VCaP (cell line): ENCODE measurements around the gene INSL3.

ENCODE experiments used
- H3K27ac ChIP-seq: fragments of 450-650 bp; 2 replicates; pipeline ENCODE4 v1.5.1; 2017
- CTCF ChIP-seq: fragments of 450-650 bp; conservative IDR thresholded peaks from 2 replicates; pipeline ENCODE4 v1.5.1; 2017; ENCODE audit warnings: mild to moderate bottlenecking, moderate library complexity

The INSL3 gene

GRCh38 chr19:17843292-17843827 is 22.0 kb upstream of the INSL3 start:
- TF ChIP-seq CTCF = no peak
- peak overlapping the region; percentile 75; the same call in 1 of the 2 replicates for H3K27ac ChIP-seq

- H3K27ac ChIP-seq = peak overlapping the region; percentile 75
- TF ChIP-seq CTCF = no peak
Observed at GRCh38 chr19:17842663-17843291, 21.5 kb upstream of the INSL3 start.

DNA sequence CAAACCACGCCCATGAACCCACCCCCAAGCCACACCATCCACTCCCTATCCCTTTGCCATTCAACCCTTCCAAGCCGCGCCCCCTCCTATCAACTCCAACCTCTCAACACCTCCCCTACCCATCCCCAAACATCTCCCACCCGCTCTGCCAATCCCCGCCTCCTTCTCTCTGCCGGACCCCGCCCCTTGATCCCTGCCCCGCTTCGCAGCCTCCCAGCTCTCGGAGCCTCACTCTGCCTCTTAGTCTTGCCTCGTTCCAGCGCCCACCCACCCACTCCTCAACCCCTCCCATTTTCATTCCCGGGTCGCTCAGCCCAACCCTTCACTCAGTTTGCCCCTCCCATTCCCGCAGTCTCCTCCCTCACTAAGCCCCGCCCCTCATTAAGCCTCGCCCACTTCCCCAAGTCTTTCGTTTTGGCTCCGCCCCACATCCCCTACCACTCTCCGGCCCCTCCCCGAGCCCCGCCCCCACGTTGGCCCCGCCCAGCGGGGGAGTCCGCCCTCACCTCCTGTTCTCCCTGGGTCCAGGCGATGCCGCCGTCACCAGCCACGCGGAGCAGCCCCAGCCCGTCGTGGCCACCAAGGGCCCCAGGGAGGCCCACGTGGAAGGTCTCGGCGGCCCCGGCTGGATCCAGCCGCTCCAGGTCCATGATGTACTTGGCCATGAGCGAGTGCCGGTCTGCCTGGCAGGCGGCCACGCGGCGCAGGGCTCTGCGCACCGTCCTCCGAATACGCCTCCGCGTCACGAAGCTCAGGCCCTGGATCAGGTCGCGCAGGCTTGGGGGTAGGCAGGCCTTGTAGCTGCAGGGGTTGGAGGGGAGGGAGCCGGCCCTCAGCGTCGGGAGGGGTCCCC is 20.7 kb upstream of the INSL3 start:
- peak overlapping the region; percentile 75 for H3K27ac ChIP-seq
- no peak for TF ChIP-seq CTCF

- TF ChIP-seq CTCF = no peak
- peak overlapping the region; percentile 44; the same call in 1 of the 2 replicates for H3K27ac ChIP-seq
Observed at GRCh38 chr19:17841371-17841809, 20.1 kb upstream of the INSL3 start.

DNA sequence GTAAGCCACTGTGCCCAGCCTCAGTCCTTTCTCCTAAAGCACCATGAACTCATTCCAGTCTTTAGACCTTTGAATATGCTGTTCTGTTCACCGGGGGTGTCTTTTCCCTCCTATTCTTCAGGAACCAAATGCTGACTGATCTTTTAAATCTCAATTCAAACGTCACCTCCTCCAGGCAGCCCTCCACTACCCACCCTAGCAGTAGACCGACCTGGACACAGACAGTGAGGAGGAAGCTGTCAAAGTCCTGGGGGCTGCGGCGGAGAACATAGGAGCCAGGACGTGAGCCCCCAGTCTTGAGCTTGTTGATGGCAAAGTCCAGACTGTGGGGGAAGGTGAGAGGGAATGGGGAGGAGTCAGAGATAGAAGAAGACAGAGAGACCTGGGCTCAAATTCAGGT is 18.7 kb upstream of the INSL3 start:
- TF ChIP-seq CTCF = no peak
- H3K27ac ChIP-seq = no peak overlapping the region

- no peak for TF ChIP-seq CTCF
- H3K27ac ChIP-seq = no peak overlapping the region
Observed at GRCh38 chr19:17837972-17838371, 16.7 kb upstream of the INSL3 start.

- no peak for TF ChIP-seq CTCF
- H3K27ac ChIP-seq = no peak overlapping the region
Observed at GRCh38 chr19:17836530-17836929, 15.2 kb upstream of the INSL3 start.
